ENCODE measurements around the gene GPR157.

DNA sequence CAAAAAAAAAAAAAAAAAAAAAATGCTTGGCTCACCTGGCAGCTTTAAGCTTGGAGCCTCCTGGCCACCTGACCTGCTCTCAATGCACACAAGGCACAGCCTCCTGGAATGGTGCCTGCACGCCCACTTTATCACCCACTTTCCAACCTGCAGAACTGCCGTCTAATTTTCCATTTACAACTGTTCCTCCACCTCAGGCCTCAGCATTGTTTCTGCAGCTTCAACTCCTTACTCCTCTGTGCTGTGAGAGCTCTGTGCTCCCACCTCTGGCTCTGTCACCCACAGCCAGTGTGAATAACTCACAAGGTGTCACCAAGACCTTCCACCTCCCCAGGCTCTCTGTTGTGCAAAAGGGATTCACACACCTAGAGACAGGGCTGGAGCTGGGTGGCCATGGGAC is 38.7 kb upstream of the GPR157 start:
- TF ChIP-seq, protein P1, sequence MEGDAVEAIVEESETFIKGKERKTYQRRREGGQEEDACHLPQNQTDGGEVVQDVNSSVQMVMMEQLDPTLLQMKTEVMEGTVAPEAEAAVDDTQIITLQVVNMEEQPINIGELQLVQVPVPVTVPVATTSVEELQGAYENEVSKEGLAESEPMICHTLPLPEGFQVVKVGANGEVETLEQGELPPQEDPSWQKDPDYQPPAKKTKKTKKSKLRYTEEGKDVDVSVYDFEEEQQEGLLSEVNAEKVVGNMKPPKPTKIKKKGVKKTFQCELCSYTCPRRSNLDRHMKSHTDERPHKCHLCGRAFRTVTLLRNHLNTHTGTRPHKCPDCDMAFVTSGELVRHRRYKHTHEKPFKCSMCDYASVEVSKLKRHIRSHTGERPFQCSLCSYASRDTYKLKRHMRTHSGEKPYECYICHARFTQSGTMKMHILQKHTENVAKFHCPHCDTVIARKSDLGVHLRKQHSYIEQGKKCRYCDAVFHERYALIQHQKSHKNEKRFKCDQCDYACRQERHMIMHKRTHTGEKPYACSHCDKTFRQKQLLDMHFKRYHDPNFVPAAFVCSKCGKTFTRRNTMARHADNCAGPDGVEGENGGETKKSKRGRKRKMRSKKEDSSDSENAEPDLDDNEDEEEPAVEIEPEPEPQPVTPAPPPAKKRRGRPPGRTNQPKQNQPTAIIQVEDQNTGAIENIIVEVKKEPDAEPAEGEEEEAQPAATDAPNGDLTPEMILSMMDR (IDR thresholded peaks at IDR 0.05): no peak
- TF ChIP-seq POLR2A (IDR thresholded peaks at IDR 0.05): no peak

Data from Peyer's patch (tissue), 4 donors.